Measurements from ENCODE around the gene AKAP6. TPM values are rescaled to one million over a fixed set of nuclear protein-coding genes. Genes with fewer than 3 reads are reported as not detected.

The AKAP6 gene
- total and polyA plus RNA-seq, 2 experiments from 2014 or later: 0.38 to 0.42 TPM

DNA sequence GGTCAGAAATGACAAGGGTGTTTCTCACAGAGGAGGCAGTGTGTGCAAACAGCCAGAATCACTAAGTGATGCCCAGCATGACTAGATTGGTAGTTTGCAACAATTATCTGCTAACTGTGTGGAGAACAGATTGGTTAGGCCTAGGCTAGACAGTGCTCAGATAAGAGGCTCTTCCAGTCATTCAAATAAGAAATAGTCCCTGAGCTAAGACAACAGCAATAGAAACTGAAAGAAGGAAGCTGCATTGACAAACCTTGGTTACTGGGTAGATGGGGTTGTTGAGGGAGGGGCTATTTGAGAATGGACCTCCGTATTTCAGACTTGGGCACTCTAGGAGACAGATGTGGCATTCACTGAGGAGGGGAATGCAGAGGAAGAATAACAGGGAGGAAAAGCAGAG lies 354.6 kb downstream of the AKAP6 start (continued):
- TF ChIP-seq, protein P1, sequence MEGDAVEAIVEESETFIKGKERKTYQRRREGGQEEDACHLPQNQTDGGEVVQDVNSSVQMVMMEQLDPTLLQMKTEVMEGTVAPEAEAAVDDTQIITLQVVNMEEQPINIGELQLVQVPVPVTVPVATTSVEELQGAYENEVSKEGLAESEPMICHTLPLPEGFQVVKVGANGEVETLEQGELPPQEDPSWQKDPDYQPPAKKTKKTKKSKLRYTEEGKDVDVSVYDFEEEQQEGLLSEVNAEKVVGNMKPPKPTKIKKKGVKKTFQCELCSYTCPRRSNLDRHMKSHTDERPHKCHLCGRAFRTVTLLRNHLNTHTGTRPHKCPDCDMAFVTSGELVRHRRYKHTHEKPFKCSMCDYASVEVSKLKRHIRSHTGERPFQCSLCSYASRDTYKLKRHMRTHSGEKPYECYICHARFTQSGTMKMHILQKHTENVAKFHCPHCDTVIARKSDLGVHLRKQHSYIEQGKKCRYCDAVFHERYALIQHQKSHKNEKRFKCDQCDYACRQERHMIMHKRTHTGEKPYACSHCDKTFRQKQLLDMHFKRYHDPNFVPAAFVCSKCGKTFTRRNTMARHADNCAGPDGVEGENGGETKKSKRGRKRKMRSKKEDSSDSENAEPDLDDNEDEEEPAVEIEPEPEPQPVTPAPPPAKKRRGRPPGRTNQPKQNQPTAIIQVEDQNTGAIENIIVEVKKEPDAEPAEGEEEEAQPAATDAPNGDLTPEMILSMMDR (conservative IDR thresholded peaks at IDR 0.05; ENCODE audit: low read depth in 2 of 2): no peak
- TF ChIP-seq POLR2AphosphoS5 (IDR thresholded peaks at IDR 0.05; ENCODE audit: low read depth): no peak
- no peak for TF ChIP-seq NANOG (IDR thresholded peaks at IDR 0.05; ENCODE audit: borderline replicate concordance)
- TF ChIP-seq EZH2phosphoT487 (IDR thresholded peaks at IDR 0.05; ENCODE audit: unreplicated experiment): no peak
- no peak for TF ChIP-seq ZNF331 (CRISPR knock-in tag; IDR thresholded peaks at IDR 0.05; ENCODE audit: low read depth)
- no peak for TF ChIP-seq JUNB (IDR thresholded peaks at IDR 0.05; ENCODE audit: unreplicated experiment)
- TF ChIP-seq, protein P2, sequence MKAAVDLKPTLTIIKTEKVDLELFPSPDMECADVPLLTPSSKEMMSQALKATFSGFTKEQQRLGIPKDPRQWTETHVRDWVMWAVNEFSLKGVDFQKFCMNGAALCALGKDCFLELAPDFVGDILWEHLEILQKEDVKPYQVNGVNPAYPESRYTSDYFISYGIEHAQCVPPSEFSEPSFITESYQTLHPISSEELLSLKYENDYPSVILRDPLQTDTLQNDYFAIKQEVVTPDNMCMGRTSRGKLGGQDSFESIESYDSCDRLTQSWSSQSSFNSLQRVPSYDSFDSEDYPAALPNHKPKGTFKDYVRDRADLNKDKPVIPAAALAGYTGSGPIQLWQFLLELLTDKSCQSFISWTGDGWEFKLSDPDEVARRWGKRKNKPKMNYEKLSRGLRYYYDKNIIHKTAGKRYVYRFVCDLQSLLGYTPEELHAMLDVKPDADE (IDR thresholded peaks at IDR 0.05): no peak
- no peak for TF ChIP-seq EZH2 (IDR thresholded peaks at IDR 0.05; ENCODE audit: low read depth, unreplicated experiment)
- no peak for TF ChIP-seq STAT1 (IDR thresholded peaks at IDR 0.05; ENCODE audit: unreplicated experiment)

DNA sequence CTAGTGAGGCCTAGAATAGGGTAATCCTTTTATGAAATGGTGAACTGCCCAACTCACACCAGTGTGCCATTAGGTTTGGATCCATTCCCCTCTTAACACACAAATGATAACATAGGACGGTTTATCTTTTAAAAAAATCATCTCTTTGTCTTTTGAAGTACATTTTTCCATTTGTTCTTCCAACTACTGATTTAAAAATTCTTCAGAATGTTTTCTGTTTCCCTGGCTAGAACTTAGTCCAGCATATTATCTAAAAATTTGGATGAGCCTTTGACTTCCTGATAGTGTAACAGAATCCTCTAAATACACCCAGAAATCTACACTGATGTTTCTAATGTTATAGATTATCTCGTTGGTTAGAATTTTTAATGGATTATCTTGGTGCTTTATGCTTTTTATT lies 359.8 kb downstream of the AKAP6 start:
- no peaks in the 10 kb centered on the region for H3K36me3 ChIP-seq (ENCODE audit: insufficient read depth)
- H3K36me3 Mint-ChIP-seq (ENCODE audit: low read depth): no peaks in the 10 kb centered on the region
- H3F3A ChIP-seq (replicated peaks; ENCODE audit: low read depth): no peaks in the 10 kb centered on the region
- TF ChIP-seq NANOG (IDR thresholded peaks at IDR 0.05; ENCODE audit: borderline replicate concordance) (no peak), ZNF114 (CRISPR knock-in tag; IDR thresholded peaks at IDR 0.05) (no peak), POLR2AphosphoS5 (IDR thresholded peaks at IDR 0.05; ENCODE audit: low read depth) (no peak), CREB1 (CRISPR knock-in tag; IDR thresholded peaks at IDR 0.05; ENCODE audit: low read depth) (no peak), JUNB (IDR thresholded peaks at IDR 0.05; ENCODE audit: unreplicated experiment) (no peak), EZH2 (IDR thresholded peaks at IDR 0.05; ENCODE audit: low read depth, unreplicated experiment) (no peak), ZNF331 (CRISPR knock-in tag; IDR thresholded peaks at IDR 0.05; ENCODE audit: low read depth) (no peak)
- TF ChIP-seq, protein P2 (IDR thresholded peaks at IDR 0.05): no peak
- TF ChIP-seq, protein P3, sequence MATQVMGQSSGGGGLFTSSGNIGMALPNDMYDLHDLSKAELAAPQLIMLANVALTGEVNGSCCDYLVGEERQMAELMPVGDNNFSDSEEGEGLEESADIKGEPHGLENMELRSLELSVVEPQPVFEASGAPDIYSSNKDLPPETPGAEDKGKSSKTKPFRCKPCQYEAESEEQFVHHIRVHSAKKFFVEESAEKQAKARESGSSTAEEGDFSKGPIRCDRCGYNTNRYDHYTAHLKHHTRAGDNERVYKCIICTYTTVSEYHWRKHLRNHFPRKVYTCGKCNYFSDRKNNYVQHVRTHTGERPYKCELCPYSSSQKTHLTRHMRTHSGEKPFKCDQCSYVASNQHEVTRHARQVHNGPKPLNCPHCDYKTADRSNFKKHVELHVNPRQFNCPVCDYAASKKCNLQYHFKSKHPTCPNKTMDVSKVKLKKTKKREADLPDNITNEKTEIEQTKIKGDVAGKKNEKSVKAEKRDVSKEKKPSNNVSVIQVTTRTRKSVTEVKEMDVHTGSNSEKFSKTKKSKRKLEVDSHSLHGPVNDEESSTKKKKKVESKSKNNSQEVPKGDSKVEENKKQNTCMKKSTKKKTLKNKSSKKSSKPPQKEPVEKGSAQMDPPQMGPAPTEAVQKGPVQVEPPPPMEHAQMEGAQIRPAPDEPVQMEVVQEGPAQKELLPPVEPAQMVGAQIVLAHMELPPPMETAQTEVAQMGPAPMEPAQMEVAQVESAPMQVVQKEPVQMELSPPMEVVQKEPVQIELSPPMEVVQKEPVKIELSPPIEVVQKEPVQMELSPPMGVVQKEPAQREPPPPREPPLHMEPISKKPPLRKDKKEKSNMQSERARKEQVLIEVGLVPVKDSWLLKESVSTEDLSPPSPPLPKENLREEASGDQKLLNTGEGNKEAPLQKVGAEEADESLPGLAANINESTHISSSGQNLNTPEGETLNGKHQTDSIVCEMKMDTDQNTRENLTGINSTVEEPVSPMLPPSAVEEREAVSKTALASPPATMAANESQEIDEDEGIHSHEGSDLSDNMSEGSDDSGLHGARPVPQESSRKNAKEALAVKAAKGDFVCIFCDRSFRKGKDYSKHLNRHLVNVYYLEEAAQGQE (IDR thresholded peaks at IDR 0.05; ENCODE audit: unreplicated experiment): no peak

More for the DNA sequence above, 359.8 kb downstream of the AKAP6 start:
- Histone ChIP-seq H3K4me3 (no peak overlapping the region), H3K79me2 (replicated peaks; ENCODE audit: insufficient read depth) (no peaks in the 10 kb centered on the region), H3K4me2 (no peak overlapping the region), H3K9me2 (ENCODE audit: insufficient read depth) (no peaks in the 10 kb centered on the region), H4K20me1 (replicated peaks; ENCODE audit: insufficient read depth) (no peaks in the 10 kb centered on the region), H3K27ac (ENCODE audit: low read depth) (no peak overlapping the region), H2AFZ (no peak overlapping the region), H3K27me3 (ENCODE audit: insufficient read depth) (no peaks in the 10 kb centered on the region), H3K4me1 (ENCODE audit: insufficient read depth) (no peaks in the 10 kb centered on the region)
- ATAC-seq (no peak), DNase-seq (ENCODE audit: low spot score) (no peak)
- Mint-ChIP-seq H3K27me3 (ENCODE audit: insufficient read depth, low read depth, poor library complexity) (peaks cover 2% of the 10 kb centered on the region), H3K4me1 (no peaks in the 10 kb centered on the region), H3K27ac (no peak overlapping the region), H3K9me3 (no peaks in the 10 kb centered on the region), H3K4me3 (no peak overlapping the region)

Data from GM23338 (cell line).